Measurements from ENCODE around the gene LAMA2.

GRCh38 chr6:129416337-129416990 is 533.5 kb downstream of the LAMA2 start:
- TF ChIP-seq POLR2A (IDR thresholded peaks at IDR 0.05) (no peak), CTCF (IDR thresholded peaks at IDR 0.05) (no peak)
